Fibroblast of lung (primary cell): Measurements from ENCODE around the gene CERK. TPM values are rescaled to one million over a fixed set of nuclear protein-coding genes. Genes with fewer than 3 reads are reported as not detected.
A peak's percentile ranks its signal among the peaks of the same experiment; 100 is the strongest.

Source experiments
- DNase-seq, 2 donors: peaks; one replicate each; pipeline versions ENCODE4 v3.0.0 to v3.0.0-alpha.2; 2010; ENCODE audit warnings: low read depth in 2 of 2
- H2AFZ ChIP-seq: 2 replicates; pipeline ENCODE4 v1.5.1; 2012; ENCODE audit warnings: low read length, control low read depth, inconsistent platforms
- H3K27ac ChIP-seq: 2 replicates; pipeline ENCODE4 v1.5.1; 2011; ENCODE audit warnings: low read length, control low read depth; ENCODE audit not compliant: insufficient read depth
- H3K27me3 ChIP-seq: 2 replicates; pipeline ENCODE4 v1.5.1; 2011; ENCODE audit warnings: mild to moderate bottlenecking, low read length; ENCODE audit not compliant: control insufficient read depth, insufficient read depth
- H3K36me3 ChIP-seq: 2 replicates; pipeline ENCODE4 v1.5.1; 2011; ENCODE audit warnings: low read length; ENCODE audit not compliant: control insufficient read depth, insufficient read depth
- H3K4me1 ChIP-seq: 2 replicates; pipeline ENCODE4 v1.5.1; 2011; ENCODE audit warnings: low read length; ENCODE audit not compliant: control insufficient read depth, insufficient read depth; ENCODE audit errors: extremely low read depth
- H3K4me2 ChIP-seq: 2 replicates; pipeline ENCODE4 v1.5.1; 2011; ENCODE audit warnings: low read length, control low read depth; ENCODE audit not compliant: insufficient read depth; ENCODE audit errors: extremely low read depth
- H3K4me3 ChIP-seq, 4 experiments: fragments of 200-600 bp in 1 of 4; sonication (generic) in 1 of 4; replicated peaks in 1 of 4; 2 replicates each; pipeline ENCODE4 v1.5.1; 2011 to 2016; ENCODE audit warnings: low read length in 4 of 4, low read depth in 3 of 4, mild to moderate bottlenecking in 3 of 4, control low read depth in 2 of 4, inconsistent platforms in 1 of 4, mixed read lengths in 1 of 4; ENCODE audit not compliant: insufficient read depth in 1 of 4; ENCODE audit errors: control extremely low read depth in 1 of 4
- H3K79me2 ChIP-seq: 2 replicates; pipeline ENCODE4 v1.5.1; 2012; ENCODE audit warnings: mild to moderate bottlenecking, low read length, inconsistent platforms; ENCODE audit not compliant: control insufficient read depth, insufficient read depth
- H3K9ac ChIP-seq: 2 replicates; pipeline ENCODE4 v1.5.1; 2011; ENCODE audit warnings: mild to moderate bottlenecking, low read length, control low read depth; ENCODE audit not compliant: insufficient read depth
- H3K9me3 ChIP-seq: 2 replicates; pipeline ENCODE4 v1.5.1; 2012; ENCODE audit warnings: low read depth, low read length; ENCODE audit not compliant: control insufficient read depth, insufficient read depth
- H4K20me1 ChIP-seq: 2 replicates; pipeline ENCODE4 v1.5.1; 2011; ENCODE audit warnings: low read length; ENCODE audit not compliant: control insufficient read depth, insufficient read depth; ENCODE audit errors: extremely low read depth
- CTCF ChIP-seq, 2 donors: IDR thresholded peaks in 1 of 2; conservative IDR thresholded peaks in 1 of 2; 1 replicate in 1 of 2; 2 replicates in 1 of 2; pipeline ENCODE4 v1.5.1; 2011 to 2012; ENCODE audit warnings: low read length in 2 of 2, control low read depth in 1 of 2, inconsistent platforms in 1 of 2, low read depth in 1 of 2, mild to moderate bottlenecking in 1 of 2
- EZH2 ChIP-seq: IDR thresholded peaks from 2 replicates; pipeline ENCODE4 v1.5.1; 2012; ENCODE audit warnings: low read length, control low read depth, mild to moderate bottlenecking; ENCODE audit errors: missing control alignments
- polyA plus RNA-seq, 2 donors: library from polyadenylated mRNA; depleted of rRNA in 1 of 2; stranded (reverse) in 1 of 2; unstranded in 1 of 2; fragments of >200 nt; gene quantifications; 2 replicates each; pipeline ENCODE4 v1.2.1, GENCODE V29; 2011 to 2012; ENCODE audit warnings: missing spikeins in 1 of 2
- total RNA-seq: library from RNA; depleted of rRNA; stranded (reverse); fragments of >200 nt; gene quantifications from 2 replicates; pipeline ENCODE4 v1.2.1, GENCODE V29; 2014

Gene CERK
- total and polyA plus RNA-seq, 2 donors (not counting 1 experiment from before 2014, with no cell fraction given) = 19.5 to 24.9 TPM

- peaks cover 3% of the 10 kb centered on the region for H3K4me1 ChIP-seq
- no peak overlapping the region for H2AFZ ChIP-seq
- no peak overlapping the region for H3K4me2 ChIP-seq
- no peak overlapping the region for H3K4me3 ChIP-seq
- no peak for DNase-seq
- no peak for TF ChIP-seq CTCF (conservative IDR thresholded peaks at IDR 0.05 in 1 of 2, IDR thresholded peaks at IDR 0.05 in 1 of 2; ENCODE audit: low read depth in 1 of 2, low read length in 2 of 2)
- TF ChIP-seq EZH2 = no peak
- no peaks in the 10 kb centered on the region for H4K20me1 ChIP-seq
- no peak overlapping the region for H3K9ac ChIP-seq
- peaks cover 7% of the 10 kb centered on the region for H3K36me3 ChIP-seq
- H3K27ac ChIP-seq = no peak overlapping the region
- H3K9me3 ChIP-seq = no peaks in the 10 kb centered on the region
- H3K79me2 ChIP-seq = no peaks in the 10 kb centered on the region
- no peaks in the 10 kb centered on the region for H3K27me3 ChIP-seq
Measured at GRCh38 chr22:46682011-46682731, 55.9 kb downstream of the CERK start.

GRCh38 chr22:46681010-46681409 lies 57.0 kb downstream of the CERK start:
- Histone ChIP-seq H3K4me1 (peaks cover 3% of the 10 kb centered on the region), H3K36me3 (peaks cover under 1% of the 10 kb centered on the region), H3K4me2 (no peak overlapping the region), H2AFZ (no peak overlapping the region), H3K9me3 (no peaks in the 10 kb centered on the region), H3K27me3 (no peaks in the 10 kb centered on the region), H3K27ac (no peak overlapping the region), H4K20me1 (no peaks in the 10 kb centered on the region), H3K9ac (no peak overlapping the region), H3K79me2 (no peaks in the 10 kb centered on the region), H3K4me3 (no peak overlapping the region)
- TF ChIP-seq EZH2 (no peak), CTCF (conservative IDR thresholded peaks at IDR 0.05 in 1 of 2, IDR thresholded peaks at IDR 0.05 in 1 of 2; ENCODE audit: low read depth in 1 of 2, low read length in 2 of 2) (no peak)
- no peak for DNase-seq

GRCh38 chr22:46679706-46680269 lies 58.3 kb downstream of the CERK start:
- H3K9me3 ChIP-seq = no peaks in the 10 kb centered on the region
- no peaks in the 10 kb centered on the region for H4K20me1 ChIP-seq
- no peak overlapping the region for H3K27ac ChIP-seq
- no peaks in the 10 kb centered on the region for H3K27me3 ChIP-seq
- H3K9ac ChIP-seq = no peak overlapping the region
- DNase-seq = no peak
- H3K4me3 ChIP-seq = no peak overlapping the region
- no peaks in the 10 kb centered on the region for H3K36me3 ChIP-seq
- peaks cover 3% of the 10 kb centered on the region for H3K4me1 ChIP-seq
- H2AFZ ChIP-seq = no peak overlapping the region
- peak overlapping the region; percentile 51 for H3K4me2 ChIP-seq
- TF ChIP-seq CTCF (conservative IDR thresholded peaks at IDR 0.05 in 1 of 2, IDR thresholded peaks at IDR 0.05 in 1 of 2; ENCODE audit: low read depth in 1 of 2, low read length in 2 of 2) = no peak
- H3K79me2 ChIP-seq = no peaks in the 10 kb centered on the region
